Peyer's patch (tissue), 4 donors: Measurements from ENCODE around the gene WNT9B. TPM values are rescaled to one million over a fixed set of nuclear protein-coding genes. Genes with fewer than 3 reads are reported as not detected.

Experiments
- DNase-seq, 3 donors: peaks; one replicate each; pipeline ENCODE4 v3.0.0-alpha.2; 2017 to 2019
- H3K27ac ChIP-seq, 4 donors: fragments of 200-600 bp; sonication (generic); one replicate each; pipeline ENCODE4 v1.5.1; 2016 to 2019
- H3K27me3 ChIP-seq, 2 donors: fragments of 200-600 bp; sonication (generic); one replicate each; pipeline ENCODE4 v1.5.1; 2019
- H3K36me3 ChIP-seq, 3 donors: fragments of 200-600 bp; sonication (generic); one replicate each; pipeline ENCODE4 v1.5.1; 2016 to 2019
- H3K4me1 ChIP-seq, 4 donors: fragments of 200-600 bp; sonication (generic); one replicate each; pipeline ENCODE4 v1.5.1; 2016 to 2019
- H3K4me3 ChIP-seq, 4 donors: fragments of 200-600 bp; sonication (generic); 1 replicate in 3 of 4; 2 replicates in 1 of 4; pipeline ENCODE4 v1.5.1; 2016 to 2019; ENCODE audit warnings: mild to moderate bottlenecking in 1 of 4
- H3K9me3 ChIP-seq, 4 donors: fragments of 200-600 bp; sonication (generic); one replicate each; pipeline ENCODE4 v1.5.1; 2016 to 2019; ENCODE audit warnings: mild to moderate bottlenecking in 1 of 4
- POLR2A ChIP-seq, 2 donors: fragments of 450-650 bp; IDR thresholded peaks; one replicate each; pipeline ENCODE4 v1.5.1; 2017; ENCODE audit warnings: antibody characterized with exemption in 2 of 2, mild to moderate bottlenecking in 2 of 2, moderate library complexity in 2 of 2
- total RNA-seq, 4 donors: library from RNA; depleted of rRNA; stranded (reverse); fragments of >200 nt; gene quantifications; one replicate each; pipeline ENCODE4 v1.1.0, GENCODE V29; 2016
- TF ChIP-seq, protein P1 (sequence below), 6 experiments: fragments of 450-650 bp in 4 of 6; fragments of 200-600 bp in 2 of 6; sonication (generic) in 1 of 6; IDR thresholded peaks; one replicate each; pipeline ENCODE4 v1.5.1; 2017 to 2019; ENCODE audit warnings: antibody characterized with exemption in 6 of 6, mild to moderate bottlenecking in 3 of 6, moderate library complexity in 1 of 6

WNT9B gene
- total RNA-seq, 4 donors from 2014 or later = 0.67 TPM; not detected in 3

GRCh38 chr17:46810837-46811236 lies 40.5 kb upstream of the WNT9B start:
- Histone ChIP-seq H3K4me3 (no peak overlapping the region), H3K27me3 (no peaks in the 10 kb centered on the region), H3K27ac (no peak overlapping the region), H3K36me3 (no peaks in the 10 kb centered on the region), H3K4me1 (no peaks in the 10 kb centered on the region), H3K9me3 (no peaks in the 10 kb centered on the region)
- no peak for TF ChIP-seq POLR2A (IDR thresholded peaks at IDR 0.05)
- TF ChIP-seq, protein P1, sequence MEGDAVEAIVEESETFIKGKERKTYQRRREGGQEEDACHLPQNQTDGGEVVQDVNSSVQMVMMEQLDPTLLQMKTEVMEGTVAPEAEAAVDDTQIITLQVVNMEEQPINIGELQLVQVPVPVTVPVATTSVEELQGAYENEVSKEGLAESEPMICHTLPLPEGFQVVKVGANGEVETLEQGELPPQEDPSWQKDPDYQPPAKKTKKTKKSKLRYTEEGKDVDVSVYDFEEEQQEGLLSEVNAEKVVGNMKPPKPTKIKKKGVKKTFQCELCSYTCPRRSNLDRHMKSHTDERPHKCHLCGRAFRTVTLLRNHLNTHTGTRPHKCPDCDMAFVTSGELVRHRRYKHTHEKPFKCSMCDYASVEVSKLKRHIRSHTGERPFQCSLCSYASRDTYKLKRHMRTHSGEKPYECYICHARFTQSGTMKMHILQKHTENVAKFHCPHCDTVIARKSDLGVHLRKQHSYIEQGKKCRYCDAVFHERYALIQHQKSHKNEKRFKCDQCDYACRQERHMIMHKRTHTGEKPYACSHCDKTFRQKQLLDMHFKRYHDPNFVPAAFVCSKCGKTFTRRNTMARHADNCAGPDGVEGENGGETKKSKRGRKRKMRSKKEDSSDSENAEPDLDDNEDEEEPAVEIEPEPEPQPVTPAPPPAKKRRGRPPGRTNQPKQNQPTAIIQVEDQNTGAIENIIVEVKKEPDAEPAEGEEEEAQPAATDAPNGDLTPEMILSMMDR (IDR thresholded peaks at IDR 0.05) = no peak
- DNase-seq = no peak

DNA sequence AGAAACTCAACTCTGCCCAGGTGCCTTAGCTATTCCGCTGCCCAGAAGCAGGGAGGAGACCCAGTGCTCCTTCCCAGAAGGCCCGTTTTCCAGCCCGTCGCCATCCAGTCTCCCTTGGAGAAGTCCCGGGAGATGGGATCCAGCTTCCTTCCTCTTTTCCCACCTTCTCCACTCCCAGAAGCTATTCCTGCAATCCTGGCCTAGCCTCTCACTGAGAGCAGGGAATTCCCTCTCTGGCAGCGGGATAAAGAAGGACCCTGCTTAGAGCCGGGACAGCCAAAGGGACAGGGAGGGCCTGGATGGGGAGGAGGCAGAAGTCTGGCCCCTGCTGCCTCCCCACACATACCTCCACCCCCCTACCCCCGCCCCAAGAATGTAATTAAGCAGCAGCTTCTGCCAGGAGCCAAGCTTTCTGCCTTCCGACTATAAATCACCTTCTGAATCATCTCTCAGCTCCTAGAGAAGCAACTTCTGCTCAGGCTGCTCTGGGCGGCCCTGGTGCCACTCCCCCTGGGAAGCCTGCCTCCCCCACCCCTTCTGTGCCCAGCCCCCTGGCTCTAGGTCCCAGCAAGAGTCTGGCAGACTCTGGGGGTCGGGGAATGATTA lies 39.3 kb upstream of the WNT9B start:
- TF ChIP-seq, protein P1 (IDR thresholded peaks at IDR 0.05) = no peak
- TF ChIP-seq POLR2A (IDR thresholded peaks at IDR 0.05) = no peak
- H3K27ac ChIP-seq = no peak overlapping the region
- H3K4me3 ChIP-seq = no peak overlapping the region
- DNase-seq = no peak
- no peaks in the 10 kb centered on the region for H3K36me3 ChIP-seq
- H3K9me3 ChIP-seq = no peaks in the 10 kb centered on the region
- H3K27me3 ChIP-seq = peaks cover 0 to 4% of the 10 kb centered on the region in 2 donors
- H3K4me1 ChIP-seq = no peaks in the 10 kb centered on the region

DNA sequence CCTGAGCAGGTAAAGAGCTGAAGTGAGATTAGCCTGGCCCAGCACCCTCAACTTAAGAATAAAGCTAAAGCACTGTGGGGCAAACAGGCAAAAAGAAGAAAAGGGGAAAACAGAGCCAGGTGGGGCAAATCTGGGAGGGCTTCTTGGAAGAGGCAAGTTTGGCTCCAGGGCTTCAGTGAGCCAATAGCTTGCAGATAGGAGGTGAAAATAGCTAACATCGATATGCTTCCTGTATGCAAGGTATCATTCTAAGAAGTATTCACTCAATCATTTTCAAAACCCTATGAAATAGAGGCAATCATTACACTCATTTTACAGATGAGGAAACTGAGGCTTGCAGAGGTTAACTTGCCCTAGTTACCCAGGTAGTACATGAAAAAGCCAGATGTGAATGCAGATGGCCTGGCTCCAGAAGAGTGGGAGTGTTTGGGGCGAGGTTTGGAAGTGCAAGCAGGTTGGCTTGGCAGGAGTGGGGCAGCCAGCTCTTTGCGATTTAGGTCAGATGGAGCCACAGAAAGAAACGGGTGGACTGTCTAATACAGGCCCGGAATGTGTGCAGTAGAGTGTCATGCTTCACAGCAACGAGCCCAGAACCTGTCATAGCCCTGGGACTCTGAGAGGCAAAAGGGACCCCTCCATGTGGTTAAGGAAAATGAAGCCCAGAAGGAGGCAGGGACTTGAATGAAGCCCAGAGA lies 38.6 kb upstream of the WNT9B start:
- H3K4me1 ChIP-seq = no peaks in the 10 kb centered on the region
- H3K27me3 ChIP-seq = peaks cover 0 to 11% of the 10 kb centered on the region in 2 donors
- no peaks in the 10 kb centered on the region for H3K9me3 ChIP-seq
- no peak overlapping the region for H3K27ac ChIP-seq
- TF ChIP-seq, protein P1 (IDR thresholded peaks at IDR 0.05) = no peak
- TF ChIP-seq POLR2A (IDR thresholded peaks at IDR 0.05) = no peak
- H3K4me3 ChIP-seq = no peak overlapping the region
- no peaks in the 10 kb centered on the region for H3K36me3 ChIP-seq
- DNase-seq = no peak

DNA sequence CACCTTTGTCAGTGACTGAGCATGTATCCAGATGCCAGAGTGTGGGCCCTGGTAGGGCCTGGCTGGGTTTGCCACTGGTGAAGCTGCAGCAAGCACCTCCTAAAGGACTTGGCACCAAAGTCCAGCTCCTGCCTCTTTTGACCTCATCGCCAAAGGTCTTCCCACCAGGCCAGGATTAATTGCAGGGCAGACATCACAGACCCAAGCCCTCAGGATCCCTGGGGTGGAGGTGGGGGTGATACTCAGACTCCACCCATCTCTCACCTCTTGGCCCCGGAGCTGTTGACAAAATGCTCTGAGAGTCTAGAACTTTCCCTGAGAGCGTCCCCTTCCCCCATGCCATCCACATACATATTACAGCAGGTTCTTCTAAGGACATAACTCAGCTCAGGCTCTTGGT lies 37.5 kb upstream of the WNT9B start:
- H3K27me3 ChIP-seq = peaks cover 0 to 23% of the 10 kb centered on the region in 2 donors

DNA sequence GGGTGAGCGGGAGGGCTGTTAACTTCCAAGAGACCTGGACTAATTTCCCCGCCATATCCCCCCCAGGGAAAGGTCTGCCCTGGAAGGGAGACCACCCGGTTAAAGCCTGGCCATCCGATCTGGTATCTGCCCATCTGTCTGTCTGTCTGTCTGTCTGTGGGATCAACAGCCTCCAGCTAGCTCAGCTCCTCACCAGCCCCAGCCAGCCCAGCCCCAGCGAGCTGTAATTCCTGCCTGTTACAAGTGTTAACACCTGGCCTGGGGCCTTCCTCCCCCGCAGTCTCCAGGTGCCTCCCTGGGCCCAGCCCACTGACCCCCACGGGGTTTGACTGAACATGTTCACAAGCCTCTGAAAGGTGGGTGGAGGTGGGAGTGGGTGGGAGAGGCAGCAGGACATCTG lies 36.9 kb upstream of the WNT9B start:
- Histone ChIP-seq H3K4me1 (peaks cover 0 to 14% (median 9%) of the 10 kb centered on the region in 4 donors), H3K27me3 (peaks cover 0 to 28% of the 10 kb centered on the region in 2 donors), H3K27ac (no peak overlapping the region), H3K4me3 (no peak overlapping the region), H3K36me3 (no peaks in the 10 kb centered on the region), H3K9me3 (no peaks in the 10 kb centered on the region)
- TF ChIP-seq POLR2A (IDR thresholded peaks at IDR 0.05) = no peak
- TF ChIP-seq, protein P1 (IDR thresholded peaks at IDR 0.05) = no peak
- no peak for DNase-seq

More for the DNA sequence above, 37.5 kb upstream of the WNT9B start:
- Histone ChIP-seq H3K4me3 (no peak overlapping the region), H3K36me3 (no peaks in the 10 kb centered on the region), H3K4me1 (peaks cover 0 to 9% (median 5%) of the 10 kb centered on the region in 4 donors), H3K9me3 (no peaks in the 10 kb centered on the region), H3K27ac (no peak overlapping the region)
- no peak for DNase-seq
- TF ChIP-seq, protein P1 (IDR thresholded peaks at IDR 0.05) = no peak
- no peak for TF ChIP-seq POLR2A (IDR thresholded peaks at IDR 0.05)
